Stimulated activated CD4-positive, alpha-beta T cell treated with anti-CD3 and anti-CD28 coated beads, Interleukin-1b, Interleukin-23, amount 100 ng/mL, for 4 hours (primary cell): ENCODE measurements around the gene C1D.
"Not testable (repeated sequence)": the region's sequence is repeated elsewhere in the genome, so short reads cannot be mapped to it uniquely, and the experiment has no call there.

ENCODE experiments used
- DNase-seq, 2 donors: peaks; one replicate each; pipeline ENCODE4 v3.0.0-alpha.2; 2020; ENCODE audit warnings: low read depth in 2 of 2

The C1D gene

GRCh38 chr2:67999332-67999731, 63.5 kb downstream of the C1D start:
- DNase-seq, result no peak

GRCh38 chr2:67997903-67998302, 64.9 kb downstream of the C1D start:
- DNase-seq, result no peak

- DNase-seq, result no peak
These were observed 65.3 kb downstream of the C1D start for GRCh38 chr2:67997528-67997900.

GRCh38 chr2:67996772-67997527, 65.9 kb downstream of the C1D start:
- DNase-seq, result no peak

- no peak for DNase-seq
These were observed 68.1 kb downstream of the C1D start for GRCh38 chr2:67994716-67995115.

GRCh38 chr2:67994069-67994468, 68.7 kb downstream of the C1D start:
- not testable (repeated sequence) for DNase-seq

- no peak for DNase-seq
These were observed 69.5 kb downstream of the C1D start for GRCh38 chr2:67993329-67993728.

- no peak for DNase-seq
These were observed 71.3 kb downstream of the C1D start for GRCh38 chr2:67991456-67991855.
